Testis (tissue), 3 donors: Measurements from ENCODE around the gene ANKRD55. TPM values are rescaled to one million over a fixed set of nuclear protein-coding genes. Genes with fewer than 3 reads are reported as not detected.
A peak's percentile ranks its signal among the peaks of the same experiment; 100 is the strongest.
"Not testable (repeated sequence)": the region's sequence is repeated elsewhere in the genome, so short reads cannot be mapped to it uniquely, and the experiment has no call there.

Experiments used
- DNase-seq: peaks from one replicate; pipeline ENCODE4 v3.0.0-alpha.2; 2019
- H3K27ac ChIP-seq, 2 donors: fragments of 200-600 bp; sonication (generic); one replicate each; pipeline ENCODE4 v1.5.1; 2019
- H3K27me3 ChIP-seq: fragments of 200-600 bp; sonication (generic); one replicate; pipeline ENCODE4 v1.5.1; 2019
- H3K36me3 ChIP-seq: fragments of 200-600 bp; sonication (generic); one replicate; pipeline ENCODE4 v1.5.1; 2017; ENCODE audit warnings: low read depth; ENCODE audit errors: missing control alignments
- H3K4me1 ChIP-seq: fragments of 200-600 bp; sonication (generic); one replicate; pipeline ENCODE4 v1.5.1; 2019
- H3K4me3 ChIP-seq, 2 donors: fragments of 200-600 bp; sonication (generic); one replicate each; pipeline ENCODE4 v1.5.1; 2017 to 2019
- H3K9me3 ChIP-seq: fragments of 200-600 bp; sonication (generic); one replicate; pipeline ENCODE4 v1.5.1; 2017
- POLR2A ChIP-seq: fragments of 450-650 bp; IDR thresholded peaks from one replicate; pipeline ENCODE4 v1.6.1; 2017; ENCODE audit warnings: antibody characterized with exemption, mild to moderate bottlenecking, moderate library complexity
- WGBS, 2 donors: methylation state at CpG; one replicate each; pipeline ENCODE4 v1.1.5; 2018; 5-methylcytosine and 5-hydroxymethylcytosine counted together
- intact Hi-C: fragments of 100-400 bp; cut with DNase I; formaldehyde crosslinking; loops from one replicate; pipeline ENCODE4 v1.15.1; 2023; ENCODE audit warnings: low total_unique reads
- polyA plus RNA-seq: library from polyadenylated mRNA; stranded (reverse); fragments of 350-450 nt; fragmentation: Illumina TruSeq; extraction: RNeasy Lipid Tissue Mini Kit (QIAGEN cat#74804); gene quantifications from one replicate; pipeline ENCODE4 v1.2.3, GENCODE V29; 2014; ENCODE audit warnings: low read depth, low replicate concordance; ENCODE audit not compliant: insufficient read depth
- total RNA-seq, 2 donors: library from RNA; depleted of rRNA; stranded (reverse); fragments of >200 nt; gene quantifications; one replicate each; pipeline ENCODE4 v1.2.3, GENCODE V29; 2016
- TF ChIP-seq, protein P1 (sequence below), 3 experiments: fragments of 450-650 bp in 2 of 3; fragments of 200-600 bp in 1 of 3; sonication (generic) in 1 of 3; IDR thresholded peaks; one replicate each; pipeline ENCODE4 v1.5.1; 2016 to 2019; ENCODE audit warnings: antibody characterized with exemption in 3 of 3, mild to moderate bottlenecking in 2 of 3, moderate library complexity in 1 of 3

Gene ANKRD55
- total and polyA plus RNA-seq, 3 donors from 2014 or later, result 6.1 to 28.1 (median 6.2) TPM

DNA sequence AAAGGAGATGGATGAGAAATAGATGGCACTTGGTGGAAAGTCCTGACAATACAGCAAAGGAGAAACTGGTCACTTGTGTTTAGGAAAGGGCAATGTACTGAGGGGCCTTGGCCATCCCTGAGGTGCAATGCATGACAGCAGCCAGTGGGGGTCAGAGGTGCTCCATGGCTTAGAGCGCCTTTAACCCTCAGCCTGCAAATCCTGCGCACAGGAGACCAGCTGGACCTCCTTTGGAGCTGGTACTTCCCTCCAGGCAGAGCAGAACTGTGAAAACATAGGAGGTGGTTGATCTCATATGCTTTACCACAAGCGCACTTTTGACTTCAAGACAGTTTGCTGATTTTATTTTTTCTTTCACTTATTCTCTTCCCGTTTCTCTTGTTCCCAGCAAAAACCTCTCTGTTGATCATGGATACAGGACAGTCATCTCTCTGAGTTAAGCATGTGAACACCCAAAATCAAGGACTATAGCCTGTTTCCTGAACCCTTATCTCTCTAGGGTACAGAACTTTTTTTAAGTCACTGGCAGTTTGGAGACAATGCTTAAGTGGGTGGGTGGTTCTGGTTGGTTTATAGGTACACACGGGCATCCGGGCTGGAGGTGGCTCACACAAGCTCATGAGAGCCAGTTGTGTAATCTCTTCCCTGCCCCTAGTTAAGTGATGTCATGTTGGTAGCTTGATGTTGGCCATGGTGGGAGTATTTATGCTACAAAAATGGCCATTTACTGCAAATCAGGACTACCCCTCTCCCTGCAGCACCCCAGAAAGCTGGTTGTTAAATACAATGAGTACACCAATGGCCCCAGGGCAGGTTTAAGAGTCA, 37.6 kb upstream of the ANKRD55 start:
- Histone ChIP-seq H3K4me3 (no peak overlapping the region), H3K36me3 (no peaks in the 10 kb centered on the region), H3K9me3 (no peaks in the 10 kb centered on the region), H3K27ac (no peak overlapping the region), H3K27me3 (no peaks in the 10 kb centered on the region), H3K4me1 (no peaks in the 10 kb centered on the region)
- no peak for TF ChIP-seq POLR2A
- TF ChIP-seq, protein P1, sequence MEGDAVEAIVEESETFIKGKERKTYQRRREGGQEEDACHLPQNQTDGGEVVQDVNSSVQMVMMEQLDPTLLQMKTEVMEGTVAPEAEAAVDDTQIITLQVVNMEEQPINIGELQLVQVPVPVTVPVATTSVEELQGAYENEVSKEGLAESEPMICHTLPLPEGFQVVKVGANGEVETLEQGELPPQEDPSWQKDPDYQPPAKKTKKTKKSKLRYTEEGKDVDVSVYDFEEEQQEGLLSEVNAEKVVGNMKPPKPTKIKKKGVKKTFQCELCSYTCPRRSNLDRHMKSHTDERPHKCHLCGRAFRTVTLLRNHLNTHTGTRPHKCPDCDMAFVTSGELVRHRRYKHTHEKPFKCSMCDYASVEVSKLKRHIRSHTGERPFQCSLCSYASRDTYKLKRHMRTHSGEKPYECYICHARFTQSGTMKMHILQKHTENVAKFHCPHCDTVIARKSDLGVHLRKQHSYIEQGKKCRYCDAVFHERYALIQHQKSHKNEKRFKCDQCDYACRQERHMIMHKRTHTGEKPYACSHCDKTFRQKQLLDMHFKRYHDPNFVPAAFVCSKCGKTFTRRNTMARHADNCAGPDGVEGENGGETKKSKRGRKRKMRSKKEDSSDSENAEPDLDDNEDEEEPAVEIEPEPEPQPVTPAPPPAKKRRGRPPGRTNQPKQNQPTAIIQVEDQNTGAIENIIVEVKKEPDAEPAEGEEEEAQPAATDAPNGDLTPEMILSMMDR (IDR thresholded peaks at IDR 0.05), result peak; percentile 87 to 96 (median 91)
- peak; percentile 90 for DNase-seq
- whole genome bisulfite sequencing, 2 donors, result 38 to 51% methylated on average over 5 to 6 of the region's 6 CpGs
- intact Hi-C loops, result no loop called here

DNA sequence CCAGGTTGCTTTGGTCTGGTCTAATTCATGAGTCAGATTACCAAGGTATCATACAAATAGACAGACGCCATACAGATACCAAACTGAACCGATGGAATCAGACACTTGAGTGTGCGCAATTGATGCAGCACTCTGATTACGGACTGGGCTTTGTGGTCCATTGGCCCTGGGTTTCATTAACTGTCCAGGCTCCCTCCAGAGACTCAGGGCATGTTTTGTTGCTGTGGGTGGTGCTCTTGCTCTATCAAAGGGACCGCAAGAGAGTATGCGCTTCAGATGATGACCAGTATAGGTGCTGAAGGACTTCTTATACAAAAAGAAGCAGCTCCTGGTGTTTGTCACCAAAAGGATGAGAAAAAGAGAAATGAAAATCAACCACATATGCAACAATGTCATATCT, 36.9 kb upstream of the ANKRD55 start:
- Histone ChIP-seq H3K27me3 (no peaks in the 10 kb centered on the region), H3K4me1 (no peaks in the 10 kb centered on the region), H3K9me3 (no peaks in the 10 kb centered on the region), H3K36me3 (no peaks in the 10 kb centered on the region), H3K4me3 (no peak overlapping the region), H3K27ac (no peak overlapping the region)
- intact Hi-C loops, result no loop called here
- 91 to 92% methylated on average over 6 of the region's 6 CpGs for WGBS, 2 donors
- no peak for TF ChIP-seq POLR2A
- no peak for DNase-seq

DNA sequence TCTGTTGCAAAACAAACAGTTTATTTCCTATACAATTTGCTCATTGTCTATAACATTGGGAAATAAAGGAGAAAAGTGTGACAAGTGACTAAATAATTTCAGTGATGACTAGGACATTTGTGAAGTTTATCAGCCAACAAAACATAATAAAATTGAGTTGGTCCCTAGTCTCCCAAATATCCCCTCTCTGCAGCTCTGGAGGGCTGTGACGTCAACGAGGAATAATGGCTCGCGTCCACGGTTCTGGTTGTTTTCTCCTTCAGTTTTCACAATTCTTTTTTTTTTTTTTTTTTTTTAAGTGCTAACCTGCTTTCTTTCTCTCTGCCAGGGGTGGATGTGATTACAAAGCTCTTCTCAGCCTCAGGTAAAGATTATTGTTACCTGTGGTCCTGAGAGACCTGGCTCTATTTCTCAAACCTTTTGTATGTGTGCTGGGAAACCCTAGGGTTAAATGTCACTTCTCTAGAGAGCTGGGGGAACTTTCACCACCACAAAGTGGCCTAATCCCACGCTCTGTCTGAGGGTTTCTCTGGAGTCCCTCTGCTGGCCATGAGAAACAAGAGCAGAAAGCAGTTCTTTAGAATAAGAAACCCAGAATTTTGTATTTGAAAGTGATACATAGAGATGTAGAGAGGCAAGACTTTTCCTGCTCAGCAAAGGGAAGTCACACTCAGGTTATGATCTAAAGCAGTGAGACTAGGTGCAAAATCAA, 36.2 kb upstream of the ANKRD55 start:
- TF ChIP-seq, protein P1 (IDR thresholded peaks at IDR 0.05), result peak; percentile 48 to 61 (median 59)
- no peak for TF ChIP-seq POLR2A
- H3K27me3 ChIP-seq, result no peaks in the 10 kb centered on the region
- no peaks in the 10 kb centered on the region for H3K4me1 ChIP-seq
- intact Hi-C loops, result no loop called here
- 37 to 51% methylated on average over 6 of the region's 6 CpGs for WGBS, 2 donors
- no peak overlapping the region for H3K4me3 ChIP-seq
- H3K27ac ChIP-seq, result no peak overlapping the region
- DNase-seq, result peak; percentile 38
- H3K9me3 ChIP-seq, result no peaks in the 10 kb centered on the region
- no peaks in the 10 kb centered on the region for H3K36me3 ChIP-seq

DNA sequence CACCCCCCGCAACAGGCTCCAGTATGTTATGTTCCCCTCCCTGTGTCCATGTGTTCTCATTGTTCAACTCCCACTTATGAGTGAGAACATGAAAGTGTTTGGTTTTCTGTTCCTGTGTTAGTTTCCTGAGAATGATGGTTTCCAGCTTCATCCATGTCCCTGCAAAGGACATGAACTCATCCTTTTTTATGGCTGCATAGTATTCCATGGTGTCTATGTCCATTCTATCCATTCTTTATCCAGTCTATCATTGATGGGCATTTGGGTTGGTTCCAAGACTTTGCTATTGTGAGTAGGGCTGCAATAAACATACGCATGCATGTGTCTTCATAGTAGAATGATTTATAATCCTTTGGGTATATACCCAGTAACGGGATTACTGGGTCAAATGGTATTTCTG, 35.6 kb upstream of the ANKRD55 start:
- H3K27me3 ChIP-seq, intact Hi-C loops, H3K4me1 ChIP-seq, H3K9me3 ChIP-seq, H3K27ac ChIP-seq, H3K36me3 ChIP-seq, DNase-seq, H3K4me3 ChIP-seq: not testable (repeated sequence)
- WGBS, 2 donors, result 85 to 91% methylated on average over 3 of the region's 3 CpGs

DNA sequence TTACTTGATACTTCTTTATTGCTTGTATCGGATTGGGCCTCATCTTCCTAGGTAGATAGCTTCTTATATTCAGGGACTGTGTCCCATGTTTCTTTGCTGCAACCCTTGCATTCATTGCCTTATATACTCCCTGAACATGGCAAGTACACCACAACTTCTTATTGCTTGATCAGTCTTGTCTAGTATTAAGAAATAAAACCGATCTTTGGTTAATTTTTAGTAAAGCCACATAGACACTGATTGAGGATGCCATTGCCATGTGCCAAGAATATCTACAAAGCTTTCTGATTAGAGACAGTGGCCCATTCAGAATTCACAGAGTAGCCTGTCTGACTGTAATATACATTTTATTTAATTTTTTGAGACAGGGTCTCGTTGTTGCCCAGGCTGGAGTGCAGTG, 34.7 kb upstream of the ANKRD55 start:
- intact Hi-C loops, result no loop called here
- 84 to 88% methylated on average over 3 of the region's 3 CpGs for WGBS, 2 donors
- no peaks in the 10 kb centered on the region for H3K36me3 ChIP-seq
- H3K27ac ChIP-seq, result no peak overlapping the region
- no peak for DNase-seq
- H3K4me1 ChIP-seq, result peaks cover 6% of the 10 kb centered on the region
- no peaks in the 10 kb centered on the region for H3K9me3 ChIP-seq
- TF ChIP-seq, protein P1 (IDR thresholded peaks at IDR 0.05), result no peak
- no peak for TF ChIP-seq POLR2A
- H3K27me3 ChIP-seq, result no peaks in the 10 kb centered on the region
- no peak overlapping the region for H3K4me3 ChIP-seq
